Prostate gland (tissue), 2 donors: Measurements from ENCODE around the gene VWA3A. TPM values are rescaled to one million over a fixed set of nuclear protein-coding genes. Genes with fewer than 3 reads are reported as not detected.

Experiments
- DNase-seq: peaks from one replicate; pipeline ENCODE4 v3.0.0-alpha.2; 2019; ENCODE audit warnings: low spot score
- H3K27ac ChIP-seq, 2 donors: fragments of 200-600 bp; sonication (generic); 2 replicates each; pipeline ENCODE4 v1.5.1; 2017 to 2019
- H3K27me3 ChIP-seq: fragments of 200-600 bp; sonication (generic); replicated peaks from 2 replicates; pipeline ENCODE4 v1.5.1; 2019; ENCODE audit not compliant: insufficient read depth
- H3K36me3 ChIP-seq, 2 donors: fragments of 200-600 bp; sonication (generic); 1 replicate in 1 of 2; 2 replicates in 1 of 2; pipeline versions ENCODE4 v1.5.1 to v1.8.1; 2017 to 2019
- H3K4me1 ChIP-seq: fragments of 200-600 bp; sonication (generic); replicated peaks from 2 replicates; pipeline ENCODE4 v1.5.1; 2019
- H3K4me3 ChIP-seq, 2 donors: fragments of 200-600 bp; sonication (generic); 2 replicates each; pipeline ENCODE4 v1.5.1; 2017 to 2019
- H3K9me3 ChIP-seq: fragments of 200-600 bp; sonication (generic); 2 replicates; pipeline ENCODE4 v1.5.1; 2017
- CTCF ChIP-seq, 4 experiments: fragments of 200-600 bp in 2 of 4; fragments of 450-650 bp in 2 of 4; sonication (generic) in 2 of 4; IDR thresholded peaks; 1 replicate in 3 of 4; 2 replicates in 1 of 4; pipeline ENCODE4 v1.5.1; 2016 to 2019; ENCODE audit warnings: antibody characterized with exemption in 4 of 4, mild to moderate bottlenecking in 2 of 4, moderate library complexity in 2 of 4
- POLR2A ChIP-seq: fragments of 450-650 bp; IDR thresholded peaks from one replicate; pipeline ENCODE4 v1.6.1; 2016; ENCODE audit warnings: antibody characterized with exemption, mild to moderate bottlenecking
- POLR2AphosphoS5 ChIP-seq: sonication (generic); formaldehyde crosslinking; IDR thresholded peaks from one replicate; pipeline ENCODE4 v1.6.1; 2017; ENCODE audit warnings: antibody characterized with exemption
- WGBS: methylation state at CpG from one replicate; pipeline ENCODE4 v1.1.5; 2018; 5-methylcytosine and 5-hydroxymethylcytosine counted together
- intact Hi-C: fragments of 100-400 bp; cut with DNase I; formaldehyde crosslinking; loops from one replicate; pipeline ENCODE4 v1.14.2; 2022
- total RNA-seq, 2 donors: library from RNA; depleted of rRNA; stranded (reverse); fragments of >200 nt; gene quantifications; one replicate each; pipeline ENCODE4 v1.1.0, GENCODE V29; 2016

The VWA3A gene
- total RNA-seq, 2 donors from 2014 or later = 0.41 to 2.5 TPM

DNA sequence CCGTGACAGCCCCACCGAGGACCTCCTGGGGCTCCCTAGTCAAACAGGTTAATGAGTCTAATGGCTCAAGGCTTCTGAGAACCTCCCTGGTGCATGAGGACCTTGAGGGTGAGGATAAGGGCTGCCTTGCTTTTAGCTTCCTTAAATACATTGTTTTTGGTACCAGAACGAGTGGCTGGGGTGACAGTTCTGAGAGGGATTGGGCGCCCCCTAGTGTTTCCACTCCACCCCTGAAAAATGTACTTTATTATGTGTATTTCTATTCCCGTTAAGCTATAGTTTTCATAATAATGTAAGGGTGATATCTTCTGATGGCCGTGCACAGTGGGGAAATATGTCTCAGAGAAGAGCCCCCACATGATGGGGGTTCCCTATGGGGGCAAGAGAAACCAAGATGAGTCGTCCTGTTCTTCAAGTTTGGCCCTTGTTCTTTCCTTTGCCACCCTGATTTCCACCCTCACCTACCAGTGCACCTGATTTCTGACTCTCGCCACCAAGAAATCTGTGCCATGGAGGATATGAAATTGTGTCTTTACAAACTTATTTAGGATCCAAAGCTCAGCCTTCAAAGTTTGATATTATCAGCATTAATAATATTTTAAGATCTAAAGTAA lies 14.5 kb upstream of the VWA3A start:
- Histone ChIP-seq H3K36me3 (no peaks in the 10 kb centered on the region), H3K4me3 (no peak overlapping the region), H3K4me1 (no peaks in the 10 kb centered on the region), H3K27me3 (no peaks in the 10 kb centered on the region), H3K9me3 (no peaks in the 10 kb centered on the region), H3K27ac (no peak overlapping the region)
- TF ChIP-seq CTCF (IDR thresholded peaks at IDR 0.05) (peak; percentile 33 to 84 (median 72)), POLR2A (no peak), POLR2AphosphoS5 (peak; percentile 30)
- WGBS = 40% methylated on average over 8 of the region's 8 CpGs
- DNase-seq = peak; percentile 50
- intact Hi-C loops = loop anchor here (1.0 to 2.0 kb wide), 2 partner anchors 77 to 111 kb away; partner anchors contain the start of gene PDZD9

DNA sequence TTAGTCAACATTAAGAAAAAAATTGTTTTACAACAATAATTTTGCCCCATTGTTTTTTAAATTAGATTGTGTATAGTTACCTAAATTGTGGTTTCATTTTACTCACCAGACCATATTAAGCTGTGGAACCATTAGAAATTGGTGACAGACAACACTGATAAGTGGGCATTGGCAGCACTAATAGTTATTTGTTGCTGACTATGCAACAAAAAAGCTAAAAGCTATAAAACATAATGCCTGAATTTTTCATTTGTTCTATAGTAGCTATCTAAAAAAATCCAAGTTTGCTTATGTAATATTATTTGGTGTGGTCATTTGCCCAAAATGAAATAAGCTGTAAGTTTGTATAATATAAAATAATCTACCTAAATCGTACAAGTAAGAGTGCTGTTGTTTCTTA lies 13.7 kb upstream of the VWA3A start:
- no peak for DNase-seq
- intact Hi-C loops = loop anchor here (1.0 kb wide), 1 partner anchor 77 kb away; the partner anchor contains the start of gene PDZD9
- H3K27ac ChIP-seq = no peak overlapping the region
- 74% methylated on average over 1 of the region's 1 CpG for WGBS
- no peaks in the 10 kb centered on the region for H3K36me3 ChIP-seq
- no peaks in the 10 kb centered on the region for H3K4me1 ChIP-seq
- no peak for TF ChIP-seq POLR2A
- no peak for TF ChIP-seq CTCF (IDR thresholded peaks at IDR 0.05)
- no peak for TF ChIP-seq POLR2AphosphoS5
- no peak overlapping the region for H3K4me3 ChIP-seq
- H3K9me3 ChIP-seq = no peaks in the 10 kb centered on the region
- no peaks in the 10 kb centered on the region for H3K27me3 ChIP-seq

DNA sequence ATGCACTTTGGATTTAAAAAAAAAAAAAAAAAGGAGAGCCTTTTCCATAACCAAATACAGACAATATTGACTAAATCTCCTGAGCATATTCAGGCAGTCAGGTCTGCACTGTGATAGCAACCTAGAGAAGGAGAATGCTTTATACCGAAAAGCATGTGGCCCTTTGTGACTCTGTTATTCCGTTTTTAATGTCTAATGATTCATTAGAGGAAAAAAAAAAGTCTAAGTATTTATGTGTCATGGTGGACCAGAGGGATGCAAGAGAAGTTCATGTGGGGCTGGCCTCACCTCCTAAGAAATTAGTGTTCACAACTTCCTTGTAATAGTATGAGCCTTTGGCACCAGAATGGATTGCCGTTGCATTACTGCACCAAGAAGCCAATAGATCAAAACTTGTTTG lies 11.3 kb upstream of the VWA3A start:
- H3K27ac ChIP-seq = no peak overlapping the region
- H3K4me1 ChIP-seq = no peaks in the 10 kb centered on the region
- no peaks in the 10 kb centered on the region for H3K36me3 ChIP-seq
- no peaks in the 10 kb centered on the region for H3K27me3 ChIP-seq
- no peak overlapping the region for H3K4me3 ChIP-seq
- no peak for DNase-seq
- TF ChIP-seq POLR2A (no peak), POLR2AphosphoS5 (no peak), CTCF (IDR thresholded peaks at IDR 0.05) (no peak)
- H3K9me3 ChIP-seq = no peaks in the 10 kb centered on the region
- intact Hi-C loops = no loop called here
- 90% methylated on average over 3 of the region's 3 CpGs for WGBS

DNA sequence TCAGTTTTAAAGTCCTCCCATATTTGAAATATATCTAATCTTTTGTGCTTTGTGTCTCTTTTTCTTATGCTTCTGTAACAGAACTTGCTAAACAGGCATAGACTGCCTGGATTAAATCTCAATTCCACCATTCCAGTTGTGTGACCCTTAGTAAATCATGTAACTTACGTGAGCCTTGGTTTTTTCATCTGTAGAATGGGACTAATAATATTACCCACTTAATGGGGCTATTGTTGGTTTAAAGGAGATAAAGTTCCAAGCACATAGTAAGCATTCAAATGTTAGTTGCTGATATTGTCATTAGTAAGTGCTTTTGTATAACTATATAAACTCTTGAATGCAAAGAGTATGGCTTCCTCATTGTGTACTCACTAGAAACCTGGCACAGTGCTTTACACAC lies 5.9 kb upstream of the VWA3A start:
- H3K27ac ChIP-seq = no peak overlapping the region
- TF ChIP-seq POLR2AphosphoS5 (no peak), POLR2A (no peak), CTCF (IDR thresholded peaks at IDR 0.05) (no peak)
- H3K4me3 ChIP-seq = no peak overlapping the region
- no peaks in the 10 kb centered on the region for H3K27me3 ChIP-seq
- intact Hi-C loops = no loop called here
- no peaks in the 10 kb centered on the region for H3K36me3 ChIP-seq
- no peaks in the 10 kb centered on the region for H3K9me3 ChIP-seq
- DNase-seq = no peak
- WGBS = 100% methylated on average over 1 of the region's 1 CpG
- H3K4me1 ChIP-seq = no peaks in the 10 kb centered on the region

- no peak overlapping the region for H3K27ac ChIP-seq
- TF ChIP-seq POLR2A = no peak
- no peak for TF ChIP-seq CTCF (IDR thresholded peaks at IDR 0.05)
- TF ChIP-seq POLR2AphosphoS5 = no peak
- H3K4me1 ChIP-seq = no peaks in the 10 kb centered on the region
- WGBS = 78% methylated on average over 1 of the region's 1 CpG
- H3K4me3 ChIP-seq = no peak overlapping the region
- DNase-seq = no peak
- H3K27me3 ChIP-seq = no peaks in the 10 kb centered on the region
- no peaks in the 10 kb centered on the region for H3K36me3 ChIP-seq
- intact Hi-C loops = no loop called here
- H3K9me3 ChIP-seq = no peaks in the 10 kb centered on the region
Measured at GRCh38 chr16:22088642-22089041, 3.7 kb upstream of the VWA3A start.
